NT2/D1 (cell line): ENCODE results near the gene URAD.

Experiments used
- SUZ12 ChIP-seq: IDR thresholded peaks from 2 replicates; pipeline ENCODE4 v1.6.1; 2011; ENCODE audit not compliant: insufficient read length, insufficient read depth; ENCODE audit errors: extremely low read depth
- YY1 ChIP-seq: IDR thresholded peaks from 2 replicates; pipeline ENCODE4 v1.6.1; 2011; ENCODE audit not compliant: insufficient read length, insufficient read depth
- ZNF274 ChIP-seq: IDR thresholded peaks from 2 replicates; pipeline ENCODE4 v1.6.1; 2011; ENCODE audit warnings: mild to moderate bottlenecking, low read depth, low read length

DNA sequence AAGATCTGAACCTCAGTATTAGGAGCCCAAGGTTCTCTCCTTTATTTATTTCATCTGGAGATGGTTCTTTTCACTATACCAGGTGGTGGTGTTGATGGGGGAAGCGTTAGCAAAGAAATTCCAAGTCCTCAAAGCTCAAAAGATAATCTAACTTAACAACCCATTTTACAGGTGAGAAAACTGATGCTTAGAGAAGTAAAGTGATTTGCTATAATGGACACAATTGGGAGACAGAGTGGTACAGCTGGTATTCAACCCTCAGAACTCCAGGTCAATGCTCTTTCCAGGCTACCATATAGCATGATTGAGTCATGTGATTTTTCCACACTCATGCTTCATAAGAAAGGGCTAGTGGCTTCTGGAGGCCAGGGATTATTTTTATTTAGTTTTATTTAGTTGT lies 25.0 kb upstream of the URAD start:
- TF ChIP-seq ZNF274, result no peak
- no peak for TF ChIP-seq YY1
- TF ChIP-seq SUZ12, result no peak
